ENCODE data around the gene PDE3B. TPM values are rescaled to one million over a fixed set of nuclear protein-coding genes. Genes with fewer than 3 reads are reported as not detected.

The PDE3B gene
- total and polyA plus RNA-seq, 2 experiments from 2014 or later = 6.4 to 16.9 TPM

DNA sequence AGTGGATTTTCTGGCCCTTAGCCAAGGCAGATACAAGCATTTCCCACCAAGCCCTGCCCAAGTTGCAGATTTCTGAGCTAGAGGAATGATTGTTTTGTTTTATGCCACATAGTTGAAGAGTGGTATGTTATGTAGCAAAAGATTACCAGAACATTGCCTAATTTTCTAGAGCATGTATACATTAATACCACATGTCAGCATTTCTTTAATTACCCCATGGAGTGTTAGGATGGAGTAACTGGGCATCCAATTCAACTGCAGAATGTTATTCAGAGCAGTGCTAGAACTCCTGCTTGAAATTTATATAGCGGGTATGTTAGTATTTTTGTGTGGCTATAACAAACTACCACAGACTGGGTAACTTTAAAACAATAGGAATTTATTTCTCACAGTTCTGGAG, 272.8 kb downstream of the PDE3B start:
- TF ChIP-seq, protein P1, sequence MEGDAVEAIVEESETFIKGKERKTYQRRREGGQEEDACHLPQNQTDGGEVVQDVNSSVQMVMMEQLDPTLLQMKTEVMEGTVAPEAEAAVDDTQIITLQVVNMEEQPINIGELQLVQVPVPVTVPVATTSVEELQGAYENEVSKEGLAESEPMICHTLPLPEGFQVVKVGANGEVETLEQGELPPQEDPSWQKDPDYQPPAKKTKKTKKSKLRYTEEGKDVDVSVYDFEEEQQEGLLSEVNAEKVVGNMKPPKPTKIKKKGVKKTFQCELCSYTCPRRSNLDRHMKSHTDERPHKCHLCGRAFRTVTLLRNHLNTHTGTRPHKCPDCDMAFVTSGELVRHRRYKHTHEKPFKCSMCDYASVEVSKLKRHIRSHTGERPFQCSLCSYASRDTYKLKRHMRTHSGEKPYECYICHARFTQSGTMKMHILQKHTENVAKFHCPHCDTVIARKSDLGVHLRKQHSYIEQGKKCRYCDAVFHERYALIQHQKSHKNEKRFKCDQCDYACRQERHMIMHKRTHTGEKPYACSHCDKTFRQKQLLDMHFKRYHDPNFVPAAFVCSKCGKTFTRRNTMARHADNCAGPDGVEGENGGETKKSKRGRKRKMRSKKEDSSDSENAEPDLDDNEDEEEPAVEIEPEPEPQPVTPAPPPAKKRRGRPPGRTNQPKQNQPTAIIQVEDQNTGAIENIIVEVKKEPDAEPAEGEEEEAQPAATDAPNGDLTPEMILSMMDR (IDR thresholded peaks at IDR 0.05; ENCODE audit: low read depth, low read length) = no peak
- no peak overlapping the region for H3K27ac ChIP-seq
- H3K4me1 ChIP-seq (ENCODE audit: low read depth) = no peaks in the 10 kb centered on the region
- no peak for DNase-seq (ENCODE audit: low read depth in 1 of 2, low spot score in 1 of 2)
- H3K36me3 ChIP-seq = no peaks in the 10 kb centered on the region
- no peaks in the 10 kb centered on the region for H3K9me3 ChIP-seq (ENCODE audit: low read depth)
- no peak overlapping the region for H3K4me3 ChIP-seq
- H3K27me3 ChIP-seq = no peaks in the 10 kb centered on the region

Other genes with a start within 250 kb of the PDE3B start
- gene COPB1, start 144.0 kb upstream of the PDE3B start, total RNA-seq = 81.7 and 88.7 TPM in 2 replicates
- gene COPB1, start 144.0 kb upstream of the PDE3B start, polyA plus RNA-seq = 79.2 and 104 TPM in 2 replicates
- gene PSMA1, start 123.4 kb upstream of the PDE3B start, total RNA-seq = 88.9 and 133 TPM in 2 replicates
- 355 and 403 TPM in 2 replicates for gene PSMA1, start 123.4 kb upstream of the PDE3B start, polyA plus RNA-seq
- gene CYP2R1, start 248.4 kb downstream of the PDE3B start, total RNA-seq = 21.2 and 21.9 TPM in 2 replicates
- 17.6 and 22.3 TPM in 2 replicates for gene CYP2R1, start 248.4 kb downstream of the PDE3B start, polyA plus RNA-seq